GM23338 (cell line): Measurements from ENCODE around the gene TMEM128.

Experiments used
- EZH2 ChIP-seq: fragments of 200-600 bp; sonication (generic); IDR thresholded peaks from one replicate; pipeline ENCODE4 v1.8.0; 2017; ENCODE audit warnings: antibody characterized with exemption, mild to moderate bottlenecking, low read depth; ENCODE audit not compliant: unreplicated experiment
- EZH2phosphoT487 ChIP-seq: fragments of 200-600 bp; sonication (generic); IDR thresholded peaks from one replicate; pipeline ENCODE4 v1.8.1; 2018; ENCODE audit warnings: antibody characterized with exemption; ENCODE audit not compliant: unreplicated experiment
- POLR2AphosphoS5 ChIP-seq: IDR thresholded peaks from 2 replicates; pipeline ENCODE4 v1.6.1; 2016; ENCODE audit warnings: antibody characterized with exemption, low read depth
- TF ChIP-seq, protein P1 (sequence below), 2 experiments: fragments of 200-600 bp in 1 of 2; sonication (generic) in 1 of 2; conservative IDR thresholded peaks; 2 replicates each; pipeline versions ENCODE4 v1.5.1 to v1.6.1; 2016 to 2017; ENCODE audit warnings: antibody characterized with exemption in 2 of 2, low read depth in 2 of 2, mild to moderate bottlenecking in 2 of 2, moderate library complexity in 1 of 2
- TF ChIP-seq, protein P2 (sequence below): IDR thresholded peaks from one replicate; pipeline ENCODE4 v1.6.1; 2018; ENCODE audit warnings: antibody characterized with exemption; ENCODE audit not compliant: unreplicated experiment

- TF ChIP-seq, protein P1, sequence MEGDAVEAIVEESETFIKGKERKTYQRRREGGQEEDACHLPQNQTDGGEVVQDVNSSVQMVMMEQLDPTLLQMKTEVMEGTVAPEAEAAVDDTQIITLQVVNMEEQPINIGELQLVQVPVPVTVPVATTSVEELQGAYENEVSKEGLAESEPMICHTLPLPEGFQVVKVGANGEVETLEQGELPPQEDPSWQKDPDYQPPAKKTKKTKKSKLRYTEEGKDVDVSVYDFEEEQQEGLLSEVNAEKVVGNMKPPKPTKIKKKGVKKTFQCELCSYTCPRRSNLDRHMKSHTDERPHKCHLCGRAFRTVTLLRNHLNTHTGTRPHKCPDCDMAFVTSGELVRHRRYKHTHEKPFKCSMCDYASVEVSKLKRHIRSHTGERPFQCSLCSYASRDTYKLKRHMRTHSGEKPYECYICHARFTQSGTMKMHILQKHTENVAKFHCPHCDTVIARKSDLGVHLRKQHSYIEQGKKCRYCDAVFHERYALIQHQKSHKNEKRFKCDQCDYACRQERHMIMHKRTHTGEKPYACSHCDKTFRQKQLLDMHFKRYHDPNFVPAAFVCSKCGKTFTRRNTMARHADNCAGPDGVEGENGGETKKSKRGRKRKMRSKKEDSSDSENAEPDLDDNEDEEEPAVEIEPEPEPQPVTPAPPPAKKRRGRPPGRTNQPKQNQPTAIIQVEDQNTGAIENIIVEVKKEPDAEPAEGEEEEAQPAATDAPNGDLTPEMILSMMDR (conservative IDR thresholded peaks at IDR 0.05; ENCODE audit: low read depth in 2 of 2), result no peak
- TF ChIP-seq EZH2, result no peak
- TF ChIP-seq EZH2phosphoT487, result no peak
- TF ChIP-seq POLR2AphosphoS5, result no peak
- TF ChIP-seq, protein P2, sequence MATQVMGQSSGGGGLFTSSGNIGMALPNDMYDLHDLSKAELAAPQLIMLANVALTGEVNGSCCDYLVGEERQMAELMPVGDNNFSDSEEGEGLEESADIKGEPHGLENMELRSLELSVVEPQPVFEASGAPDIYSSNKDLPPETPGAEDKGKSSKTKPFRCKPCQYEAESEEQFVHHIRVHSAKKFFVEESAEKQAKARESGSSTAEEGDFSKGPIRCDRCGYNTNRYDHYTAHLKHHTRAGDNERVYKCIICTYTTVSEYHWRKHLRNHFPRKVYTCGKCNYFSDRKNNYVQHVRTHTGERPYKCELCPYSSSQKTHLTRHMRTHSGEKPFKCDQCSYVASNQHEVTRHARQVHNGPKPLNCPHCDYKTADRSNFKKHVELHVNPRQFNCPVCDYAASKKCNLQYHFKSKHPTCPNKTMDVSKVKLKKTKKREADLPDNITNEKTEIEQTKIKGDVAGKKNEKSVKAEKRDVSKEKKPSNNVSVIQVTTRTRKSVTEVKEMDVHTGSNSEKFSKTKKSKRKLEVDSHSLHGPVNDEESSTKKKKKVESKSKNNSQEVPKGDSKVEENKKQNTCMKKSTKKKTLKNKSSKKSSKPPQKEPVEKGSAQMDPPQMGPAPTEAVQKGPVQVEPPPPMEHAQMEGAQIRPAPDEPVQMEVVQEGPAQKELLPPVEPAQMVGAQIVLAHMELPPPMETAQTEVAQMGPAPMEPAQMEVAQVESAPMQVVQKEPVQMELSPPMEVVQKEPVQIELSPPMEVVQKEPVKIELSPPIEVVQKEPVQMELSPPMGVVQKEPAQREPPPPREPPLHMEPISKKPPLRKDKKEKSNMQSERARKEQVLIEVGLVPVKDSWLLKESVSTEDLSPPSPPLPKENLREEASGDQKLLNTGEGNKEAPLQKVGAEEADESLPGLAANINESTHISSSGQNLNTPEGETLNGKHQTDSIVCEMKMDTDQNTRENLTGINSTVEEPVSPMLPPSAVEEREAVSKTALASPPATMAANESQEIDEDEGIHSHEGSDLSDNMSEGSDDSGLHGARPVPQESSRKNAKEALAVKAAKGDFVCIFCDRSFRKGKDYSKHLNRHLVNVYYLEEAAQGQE, result no peak
Observed at GRCh38 chr4:4195354-4195753, 52.7 kb downstream of the TMEM128 start.
